ENCODE data around the gene RALGDS. TPM values are rescaled to one million over a fixed set of nuclear protein-coding genes. Genes with fewer than 3 reads are reported as not detected.
A peak's percentile ranks its signal among the peaks of the same experiment; 100 is the strongest.

Gene RALGDS
- total and polyA plus RNA-seq, 2 of the 4 experiments (the other 2 are of a cell fraction), result 13.1 to 36.9 TPM

- Histone ChIP-seq H3K18ac (ENCODE audit: low read depth, low read length) (no peak overlapping the region), H4K20me1 (ENCODE audit: insufficient read depth, low read length) (peaks cover 76% of the 10 kb centered on the region), H2AK5ac (ENCODE audit: low read depth, low read length) (no peak overlapping the region), H3K4me2 (ENCODE audit: low read depth, low read length) (no peak overlapping the region), H3K14ac (replicated peaks; ENCODE audit: low read depth, low read length) (no peak overlapping the region), H3K9me1 (ENCODE audit: insufficient read depth, low read length) (peaks cover 34% of the 10 kb centered on the region), H2AK9ac (replicated peaks; ENCODE audit: low read depth, low read length, poor library complexity) (peak overlapping the region; percentile 24), H4K5ac (ENCODE audit: low read depth, low read length) (no peak overlapping the region), H3K79me1 (ENCODE audit: low read depth in 1 of 2, low read length in 2 of 2) (peaks cover 33 to 82% of the 10 kb centered on the region in 2 experiments), H3K36me3 (ENCODE audit: control insufficient read depth, insufficient read depth, low read length) (no peaks in the 10 kb centered on the region), H3K4me3 (ENCODE audit: insufficient read depth, low read depth, low read length) (no peak overlapping the region), H3K9me3 (ENCODE audit: control insufficient read depth, insufficient read depth, low read length) (no peaks in the 10 kb centered on the region), H3K23ac (ENCODE audit: low read depth, low read length) (no peak overlapping the region), H3K9ac (ENCODE audit: low read depth, low read length) (no peak overlapping the region), H2AFZ (replicated peaks; ENCODE audit: low read length, poor library complexity) (no peak overlapping the region), H4K8ac (ENCODE audit: low read depth in 2 of 2, low read length in 2 of 2) (no peak overlapping the region), H3K4ac (ENCODE audit: low read depth, low read length) (no peak overlapping the region), H3K4me1 (ENCODE audit: control insufficient read depth, insufficient read depth, low read length) (peaks cover 37% of the 10 kb centered on the region), H3K27me3 (ENCODE audit: control insufficient read depth, insufficient read depth, low read length) (no peaks in the 10 kb centered on the region), H3K27ac (ENCODE audit: insufficient read depth, low read length) (no peak overlapping the region), H2BK20ac (ENCODE audit: low read depth, low read length) (no peak overlapping the region), H2BK15ac (ENCODE audit: low read depth, low read length) (no peak overlapping the region), H2BK120ac (ENCODE audit: low read depth, low read length) (no peak overlapping the region), H2BK5ac (ENCODE audit: low read depth, low read length, poor library complexity, severe bottlenecking) (no peak overlapping the region), H3K56ac (ENCODE audit: extremely low read depth, insufficient read depth, low read length) (no peak overlapping the region), H4K91ac (ENCODE audit: insufficient read depth, low read depth, low read length) (no peak overlapping the region)
- dilution Hi-C loops (cut with HindIII; ENCODE audit: low sequenced_read_pairs, unreplicated experiment) (no loop called here), in situ Hi-C loops (cut with MboI; ENCODE audit: low sequenced_read_pairs) (no loop called here), intact Hi-C loops (cut with micrococcal nuclease) (no loop called here)
- ChIA-PET POLR2A (ENCODE audit: unreplicated experiment) (interaction anchor here (0.6 kb wide), 1 partner anchor 126 kb away, joined by 4 read pairs; no protein-coding TSS in a partner anchor), CTCF (interaction anchor here (0.7 kb wide), 1 partner anchor 27 kb away, joined by 3 read pairs; no protein-coding TSS in a partner anchor)
- TF ChIP-seq FOS (IDR thresholded peaks at IDR 0.05; ENCODE audit: low read depth, low read length), result no peak
- no peak for TF ChIP-seq MXI1 (IDR thresholded peaks at IDR 0.05; ENCODE audit: borderline replicate concordance, low read depth, low read length)
- TF ChIP-seq, protein P1, sequence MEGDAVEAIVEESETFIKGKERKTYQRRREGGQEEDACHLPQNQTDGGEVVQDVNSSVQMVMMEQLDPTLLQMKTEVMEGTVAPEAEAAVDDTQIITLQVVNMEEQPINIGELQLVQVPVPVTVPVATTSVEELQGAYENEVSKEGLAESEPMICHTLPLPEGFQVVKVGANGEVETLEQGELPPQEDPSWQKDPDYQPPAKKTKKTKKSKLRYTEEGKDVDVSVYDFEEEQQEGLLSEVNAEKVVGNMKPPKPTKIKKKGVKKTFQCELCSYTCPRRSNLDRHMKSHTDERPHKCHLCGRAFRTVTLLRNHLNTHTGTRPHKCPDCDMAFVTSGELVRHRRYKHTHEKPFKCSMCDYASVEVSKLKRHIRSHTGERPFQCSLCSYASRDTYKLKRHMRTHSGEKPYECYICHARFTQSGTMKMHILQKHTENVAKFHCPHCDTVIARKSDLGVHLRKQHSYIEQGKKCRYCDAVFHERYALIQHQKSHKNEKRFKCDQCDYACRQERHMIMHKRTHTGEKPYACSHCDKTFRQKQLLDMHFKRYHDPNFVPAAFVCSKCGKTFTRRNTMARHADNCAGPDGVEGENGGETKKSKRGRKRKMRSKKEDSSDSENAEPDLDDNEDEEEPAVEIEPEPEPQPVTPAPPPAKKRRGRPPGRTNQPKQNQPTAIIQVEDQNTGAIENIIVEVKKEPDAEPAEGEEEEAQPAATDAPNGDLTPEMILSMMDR (conservative IDR thresholded peaks at IDR 0.05; ENCODE audit: low read depth, low read length), result no peak
- no peak for TF ChIP-seq USF2 (IDR thresholded peaks at IDR 0.05; ENCODE audit: low read depth, low read length)
- TF ChIP-seq ELK1 (IDR thresholded peaks at IDR 0.05; ENCODE audit: borderline replicate concordance, low read depth, low read length), result no peak
- TF ChIP-seq CHD1 (IDR thresholded peaks at IDR 0.05; ENCODE audit: low read depth, low read length), result no peak
- TF ChIP-seq BHLHE40 (IDR thresholded peaks at IDR 0.05; ENCODE audit: low read depth, low read length), result no peak
- no peak for TF ChIP-seq SMC3 (IDR thresholded peaks at IDR 0.05; ENCODE audit: low read depth, low read length)
- no peak for TF ChIP-seq RAD21 (IDR thresholded peaks at IDR 0.05; ENCODE audit: low read length)
- no peak for TF ChIP-seq POLR2A (IDR thresholded peaks at IDR 0.05; ENCODE audit: low read depth, low read length)
- WGBS, 2 experiments (ENCODE audit: extremely low coverage in 2 of 2, insufficient read length in 1 of 2), result 88% methylated on average over 11 of the region's 18 CpGs; no CpG with 5 or more reads in 1 of the 2 experiments
- DNase-seq (no peak), ATAC-seq (ENCODE audit: low read depth) (no peak)
- no TSS peak for BruUV-seq (replicated peaks)
These were observed 3.5 kb downstream of the RALGDS start for GRCh38 chr9:133117271-133118178.

All from IMR-90 (cell line).